HepG2 (cell line): Measurements from ENCODE around the gene TAS1R1. TPM values are rescaled to one million over a fixed set of nuclear protein-coding genes. Genes with fewer than 3 reads are reported as not detected.

Experiments used
- FOSL2 ChIP-seq: sonication (generic); formaldehyde crosslinking; IDR thresholded peaks from 2 replicates; pipeline ENCODE4 v1.4.0; 2020; ENCODE audit warnings: missing genetic modification reagents
- GLI4 ChIP-seq: sonication (generic); formaldehyde crosslinking; IDR thresholded peaks from 2 replicates; pipeline ENCODE4 v1.5.1; 2020; ENCODE audit warnings: missing genetic modification reagents, mild to moderate bottlenecking, moderate library complexity, borderline replicate concordance
- NR2F2 ChIP-seq: IDR thresholded peaks from 2 replicates; pipeline ENCODE4 v1.6.1; 2012; ENCODE audit warnings: low read depth, inconsistent platforms, borderline replicate concordance
- SP5 ChIP-seq: IDR thresholded peaks from 2 replicates; pipeline ENCODE4 v1.6.1; 2016; ENCODE audit warnings: low read depth, borderline replicate concordance
- TCF7 ChIP-seq: sonication (generic); IDR thresholded peaks from 2 replicates; pipeline ENCODE4 v1.6.1; 2016; ENCODE audit warnings: antibody characterized with exemption, low read depth
- ZBTB7A ChIP-seq: sonication (generic); formaldehyde crosslinking; IDR thresholded peaks from 2 replicates; pipeline ENCODE4 v1.8.0; 2022; ENCODE audit warnings: mild to moderate bottlenecking, missing genetic modification reagents
- ZNF318 ChIP-seq: sonication (generic); formaldehyde crosslinking; IDR thresholded peaks from 2 replicates; pipeline ENCODE4 v1.4.0; 2020; ENCODE audit warnings: mild to moderate bottlenecking, missing genetic modification reagents
- polyA plus RNA-seq, 8 experiments: library from polyadenylated mRNA; depleted of rRNA in 3 of 8; stranded (reverse) in 7 of 8; unstranded in 1 of 8; fragments of >200 nt; fragmentation: Illumina TruSeq in 4 of 8; extraction: Trizol in 4 of 8; gene quantifications; 2 replicates each; pipeline versions ENCODE4 v1.2.1 to v1.2.3, GENCODE V29; 2011 to 2016; ENCODE audit warnings: low read depth in 4 of 8, missing spikeins in 1 of 8, mixed read lengths in 1 of 8; ENCODE audit not compliant: insufficient read depth in 1 of 8
- total RNA-seq, 5 experiments: library from RNA; depleted of rRNA; stranded (reverse); fragments of >200 nt; fragmentation: Illumina TruSeq; extraction: Trizol; gene quantifications; 2 replicates each; pipeline ENCODE4 v1.2.3, GENCODE V29; 2016; ENCODE audit warnings: low read depth in 1 of 5
- TF ChIP-seq, protein P1 (sequence below): IDR thresholded peaks from 2 replicates; pipeline ENCODE4 v1.6.1; 2016
- TF ChIP-seq, protein P2 (sequence below): sonication (generic); formaldehyde crosslinking; IDR thresholded peaks from 2 replicates; pipeline ENCODE4 v1.8.0; 2022; ENCODE audit warnings: missing genetic modification reagents, mild to moderate bottlenecking, inconsistent platforms, borderline replicate concordance
- TF ChIP-seq, protein P3 (sequence below): sonication (generic); formaldehyde crosslinking; IDR thresholded peaks from 2 replicates; pipeline ENCODE4 v1.4.0; 2020; ENCODE audit warnings: missing genetic modification reagents, borderline replicate concordance
- TF ChIP-seq, protein P4 (sequence below): sonication (generic); formaldehyde crosslinking; IDR thresholded peaks from 2 replicates; pipeline ENCODE4 v1.4.0; 2020; ENCODE audit warnings: missing genetic modification reagents, borderline replicate concordance

Gene TAS1R1
- total and polyA plus RNA-seq, 2 of the 13 experiments (the other 11 are each of a cell fraction or from before 2014, with no cell fraction given): 1.4 to 1.6 TPM

GRCh38 chr1:6579374-6580118, 24.4 kb downstream of the TAS1R1 start, which contains the start of gene ZBTB48 (continued):
- TF ChIP-seq, protein P1, sequence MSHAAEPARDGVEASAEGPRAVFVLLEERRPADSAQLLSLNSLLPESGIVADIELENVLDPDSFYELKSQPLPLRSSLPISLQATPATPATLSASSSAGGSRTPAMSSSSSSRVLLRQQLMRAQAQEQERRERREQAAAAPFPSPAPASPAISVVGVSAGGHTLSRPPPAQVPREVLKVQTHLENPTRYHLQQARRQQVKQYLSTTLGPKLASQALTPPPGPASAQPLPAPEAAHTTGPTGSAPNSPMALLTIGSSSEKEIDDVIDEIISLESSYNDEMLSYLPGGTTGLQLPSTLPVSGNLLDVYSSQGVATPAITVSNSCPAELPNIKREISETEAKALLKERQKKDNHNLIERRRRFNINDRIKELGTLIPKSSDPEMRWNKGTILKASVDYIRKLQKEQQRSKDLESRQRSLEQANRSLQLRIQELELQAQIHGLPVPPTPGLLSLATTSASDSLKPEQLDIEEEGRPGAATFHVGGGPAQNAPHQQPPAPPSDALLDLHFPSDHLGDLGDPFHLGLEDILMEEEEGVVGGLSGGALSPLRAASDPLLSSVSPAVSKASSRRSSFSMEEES (CRISPR knock-in tag): 0 out of 2 replicates have a peak, but pooled peaks have one; percentile 10
- peak; percentile 72; the same call in 1 of the 2 replicates for TF ChIP-seq ZNF318 (CRISPR knock-in tag)
- 0 out of 2 replicates have a peak, but pooled peaks have one; percentile 26 for TF ChIP-seq FOSL2
- peak; percentile 10; the same call in 1 of the 2 replicates for TF ChIP-seq SP5 (CRISPR knock-in tag)
- TF ChIP-seq ZBTB7A (CRISPR knock-in tag): no peak
- 0 out of 2 replicates have a peak, but pooled peaks have one; percentile 35 for TF ChIP-seq GLI4 (CRISPR knock-in tag)
- TF ChIP-seq, protein P2, sequence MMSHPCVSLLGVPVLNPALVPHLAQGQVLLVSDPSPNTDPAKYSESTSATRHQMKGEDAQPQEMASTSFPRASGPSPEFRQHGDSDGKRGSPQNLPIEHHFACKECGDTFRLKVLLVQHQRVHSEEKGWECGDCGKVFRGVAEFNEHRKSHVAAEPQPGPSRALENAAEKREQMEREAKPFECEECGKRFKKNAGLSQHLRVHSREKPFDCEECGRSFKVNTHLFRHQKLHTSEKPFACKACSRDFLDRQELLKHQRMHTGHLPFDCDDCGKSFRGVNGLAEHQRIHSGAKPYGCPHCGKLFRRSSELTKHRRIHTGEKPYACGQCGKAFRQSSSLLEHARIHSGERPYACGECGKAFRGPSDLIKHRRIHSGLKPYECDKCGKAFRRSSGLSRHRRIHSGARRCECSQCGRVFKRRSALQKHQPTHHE (CRISPR knock-in tag): no peak
- TF ChIP-seq, protein P3, sequence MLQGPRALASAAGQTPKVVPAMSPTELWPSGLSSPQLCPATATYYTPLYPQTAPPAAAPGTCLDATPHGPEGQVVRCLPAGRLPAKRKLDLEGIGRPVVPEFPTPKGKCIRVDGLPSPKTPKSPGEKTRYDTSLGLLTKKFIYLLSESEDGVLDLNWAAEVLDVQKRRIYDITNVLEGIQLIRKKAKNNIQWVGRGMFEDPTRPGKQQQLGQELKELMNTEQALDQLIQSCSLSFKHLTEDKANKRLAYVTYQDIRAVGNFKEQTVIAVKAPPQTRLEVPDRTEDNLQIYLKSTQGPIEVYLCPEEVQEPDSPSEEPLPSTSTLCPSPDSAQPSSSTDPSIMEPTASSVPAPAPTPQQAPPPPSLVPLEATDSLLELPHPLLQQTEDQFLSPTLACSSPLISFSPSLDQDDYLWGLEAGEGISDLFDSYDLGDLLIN (CRISPR knock-in tag): 0 out of 2 replicates have a peak, but pooled peaks have one; percentile 5
- TF ChIP-seq, protein P4, sequence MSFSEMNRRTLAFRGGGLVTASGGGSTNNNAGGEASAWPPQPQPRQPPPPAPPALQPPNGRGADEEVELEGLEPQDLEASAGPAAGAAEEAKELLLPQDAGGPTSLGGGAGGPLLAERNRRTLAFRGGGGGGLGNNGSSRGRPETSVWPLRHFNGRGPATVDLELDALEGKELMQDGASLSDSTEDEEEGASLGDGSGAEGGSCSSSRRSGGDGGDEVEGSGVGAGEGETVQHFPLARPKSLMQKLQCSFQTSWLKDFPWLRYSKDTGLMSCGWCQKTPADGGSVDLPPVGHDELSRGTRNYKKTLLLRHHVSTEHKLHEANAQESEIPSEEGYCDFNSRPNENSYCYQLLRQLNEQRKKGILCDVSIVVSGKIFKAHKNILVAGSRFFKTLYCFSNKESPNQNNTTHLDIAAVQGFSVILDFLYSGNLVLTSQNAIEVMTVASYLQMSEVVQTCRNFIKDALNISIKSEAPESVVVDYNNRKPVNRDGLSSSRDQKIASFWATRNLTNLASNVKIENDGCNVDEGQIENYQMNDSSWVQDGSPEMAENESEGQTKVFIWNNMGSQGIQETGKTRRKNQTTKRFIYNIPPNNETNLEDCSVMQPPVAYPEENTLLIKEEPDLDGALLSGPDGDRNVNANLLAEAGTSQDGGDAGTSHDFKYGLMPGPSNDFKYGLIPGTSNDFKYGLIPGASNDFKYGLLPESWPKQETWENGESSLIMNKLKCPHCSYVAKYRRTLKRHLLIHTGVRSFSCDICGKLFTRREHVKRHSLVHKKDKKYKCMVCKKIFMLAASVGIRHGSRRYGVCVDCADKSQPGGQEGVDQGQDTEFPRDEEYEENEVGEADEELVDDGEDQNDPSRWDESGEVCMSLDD: no peak
- no peak for TF ChIP-seq TCF7
- TF ChIP-seq NR2F2: no peak; the same call in 1 of the 2 replicates
